ENCODE data around the gene COCH.
A peak's percentile ranks its signal among the peaks of the same experiment; 100 is the strongest.
"Not testable (repeated sequence)": the region's sequence is repeated elsewhere in the genome, so short reads cannot be mapped to it uniquely, and the experiment has no call there.

Gene COCH

DNA sequence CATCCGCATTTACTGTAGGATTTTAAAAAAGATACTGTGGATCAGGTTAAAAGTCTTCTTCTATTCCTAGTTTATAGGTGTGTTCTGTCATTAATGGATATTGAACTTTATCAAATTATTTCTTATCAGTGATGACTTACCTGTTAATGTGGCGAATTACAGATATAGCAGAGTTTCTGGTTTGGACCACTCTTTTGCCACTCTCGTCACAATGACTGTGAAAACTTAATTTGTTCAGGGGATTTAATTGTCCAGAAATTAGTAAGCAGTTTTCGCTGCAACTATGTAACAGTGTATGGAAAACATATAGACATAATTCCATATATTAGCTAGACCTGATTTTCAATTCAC is 14.9 kb downstream of the COCH start:
- no peaks in the 10 kb centered on the region for H3K9me3 Mint-ChIP-seq (ENCODE audit: low read depth)
- no peaks in the 10 kb centered on the region for H3K36me3 Mint-ChIP-seq
- H3K4me3 Mint-ChIP-seq, result no peak overlapping the region
- no peaks in the 10 kb centered on the region for H3K27me3 Mint-ChIP-seq
- no peaks in the 10 kb centered on the region for H3K4me1 Mint-ChIP-seq (ENCODE audit: low read depth)
- H3K27ac Mint-ChIP-seq, result no peak overlapping the region

DNA sequence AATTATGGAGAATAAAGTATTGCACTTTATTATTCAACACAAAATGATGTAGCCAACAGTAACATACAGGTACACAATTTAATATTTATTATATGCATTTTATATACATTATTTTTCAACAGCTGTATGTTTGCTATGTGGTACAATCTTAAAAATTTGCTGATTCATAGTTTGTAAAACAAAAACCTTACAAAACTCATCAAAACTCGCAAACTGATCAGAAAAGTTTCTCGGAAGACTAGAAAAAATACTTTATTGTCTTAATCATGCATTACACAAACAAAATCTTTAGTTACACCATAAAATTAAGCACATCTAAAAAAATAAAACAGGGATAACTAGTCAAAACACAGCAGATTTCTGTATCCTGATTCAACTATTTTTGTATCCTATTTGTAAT is 19.5 kb downstream of the COCH start:
- Mint-ChIP-seq H3K27me3 (no peaks in the 10 kb centered on the region), H3K9me3 (ENCODE audit: low read depth) (no peaks in the 10 kb centered on the region), H3K4me1 (ENCODE audit: low read depth) (peaks cover 2% of the 10 kb centered on the region), H3K36me3 (peaks cover 12% of the 10 kb centered on the region), H3K4me3 (no peak overlapping the region), H3K27ac (no peak overlapping the region)

DNA sequence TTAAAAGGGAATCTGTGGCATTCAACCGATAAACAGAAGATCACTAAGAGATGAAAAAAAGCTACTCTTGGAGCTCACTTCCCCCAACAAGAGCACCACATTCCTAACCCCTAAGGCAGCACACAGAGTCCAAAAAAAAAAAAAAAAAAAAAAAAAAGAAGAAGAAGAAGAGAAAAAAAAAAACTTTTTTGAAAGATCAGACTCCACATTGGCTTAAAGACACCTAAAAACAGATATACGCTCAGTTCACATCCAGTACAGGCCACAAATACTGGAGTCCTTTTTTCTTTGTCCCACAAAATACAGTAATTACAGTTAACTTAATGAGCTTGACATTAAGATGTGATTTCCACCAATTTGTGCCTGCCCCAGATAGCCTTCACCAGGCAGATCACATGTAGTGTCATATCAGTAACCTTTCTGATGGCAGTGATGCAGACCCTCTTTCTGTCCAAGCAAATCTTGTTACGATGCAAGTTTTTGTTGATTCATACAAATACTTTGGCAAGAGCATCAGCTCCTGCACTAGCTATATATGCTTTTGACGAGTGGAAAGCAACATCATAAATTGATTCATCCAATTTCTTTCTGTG is 20.7 kb downstream of the COCH start:
- H3K4me1 Mint-ChIP-seq (ENCODE audit: low read depth), result peaks cover 4% of the 10 kb centered on the region

GRCh38 chr14:30896435-30896834 is 22.1 kb downstream of the COCH start:
- Mint-ChIP-seq H3K27me3 (no peaks in the 10 kb centered on the region), H3K27ac (no peak overlapping the region), H3K36me3 (peaks cover 12% of the 10 kb centered on the region), H3K4me3 (no peak overlapping the region), H3K9me3 (ENCODE audit: low read depth) (no peaks in the 10 kb centered on the region), H3K4me1 (ENCODE audit: low read depth) (peaks cover 4% of the 10 kb centered on the region)

More for the DNA sequence above, 20.7 kb downstream of the COCH start:
- Mint-ChIP-seq H3K4me3 (no peak overlapping the region), H3K27ac (peak overlapping the region; percentile 46), H3K27me3 (no peaks in the 10 kb centered on the region), H3K9me3 (ENCODE audit: low read depth) (no peaks in the 10 kb centered on the region), H3K36me3 (peaks cover 12% of the 10 kb centered on the region)

DNA sequence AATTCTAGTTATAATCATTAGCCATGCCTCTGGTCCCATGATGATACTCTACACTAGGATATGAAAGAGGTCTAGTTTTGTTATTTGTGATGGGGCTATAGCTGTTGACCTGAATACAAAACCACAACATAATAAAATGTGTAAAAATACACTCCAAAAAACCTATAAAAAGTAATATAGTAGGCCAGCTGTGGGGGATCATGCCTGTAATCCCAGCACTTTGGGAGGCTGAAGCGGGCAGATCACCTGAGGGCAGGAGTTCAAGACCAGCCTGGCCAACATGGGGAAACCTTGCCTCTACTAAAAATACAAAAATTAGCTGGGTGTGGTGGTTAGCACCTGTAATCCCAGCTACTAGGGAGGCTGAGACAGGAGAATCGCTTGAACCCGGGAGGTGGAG is 22.8 kb downstream of the COCH start:
- H3K27ac Mint-ChIP-seq; H3K4me1 Mint-ChIP-seq (ENCODE audit: low read depth); H3K4me3 Mint-ChIP-seq; H3K27me3 Mint-ChIP-seq; H3K9me3 Mint-ChIP-seq (ENCODE audit: low read depth): not testable (repeated sequence)
- H3K36me3 Mint-ChIP-seq, result peaks cover 13% of the 10 kb centered on the region

- H3K4me3 Mint-ChIP-seq, result no peak overlapping the region
- H3K4me1 Mint-ChIP-seq (ENCODE audit: low read depth), result peaks cover 2% of the 10 kb centered on the region
- no peaks in the 10 kb centered on the region for H3K27me3 Mint-ChIP-seq
- H3K36me3 Mint-ChIP-seq, result peaks cover 9% of the 10 kb centered on the region
- no peaks in the 10 kb centered on the region for H3K9me3 Mint-ChIP-seq (ENCODE audit: low read depth)
- H3K27ac Mint-ChIP-seq, result no peak overlapping the region
Observed at GRCh38 chr14:30903285-30904124, 29.1 kb downstream of the COCH start.

DNA sequence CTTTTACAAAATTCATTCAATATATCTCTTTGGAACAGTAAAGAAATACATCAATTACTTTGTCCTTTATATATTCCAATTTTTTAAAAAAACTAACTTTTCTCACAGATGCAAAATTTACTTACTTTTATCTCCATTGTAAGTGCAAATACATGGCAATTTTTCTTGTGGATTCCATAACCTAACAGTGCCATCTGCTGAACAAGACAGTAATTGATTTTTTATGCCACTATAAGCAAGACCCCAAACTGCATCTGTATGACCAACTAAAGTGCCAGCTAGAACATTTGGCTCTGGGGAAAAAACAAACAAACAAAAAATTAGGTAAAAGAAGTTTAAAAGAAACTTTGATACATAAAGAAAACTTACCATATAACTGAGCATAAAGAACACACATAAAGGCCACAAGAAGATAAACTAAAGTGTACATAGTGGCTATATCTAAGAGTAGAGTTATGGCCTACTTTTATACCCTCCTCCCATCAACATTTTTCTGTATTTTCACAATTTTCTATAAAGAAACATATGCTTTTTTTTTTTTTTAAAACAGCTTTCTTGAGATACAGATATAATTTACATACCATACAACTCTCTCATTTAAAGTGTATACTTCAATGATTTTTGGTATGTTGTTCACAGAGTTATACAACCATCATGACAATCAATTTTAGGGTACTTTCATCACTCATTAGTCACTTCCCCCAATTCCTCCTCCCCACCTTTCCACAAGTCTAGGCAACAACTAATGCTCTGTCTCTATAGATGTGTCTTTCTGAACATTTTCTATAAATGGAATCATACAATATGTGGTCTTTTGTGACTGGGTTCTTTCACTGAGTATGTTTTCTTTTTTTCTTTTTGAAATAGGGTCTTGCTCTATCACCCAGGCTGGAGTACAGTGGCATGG is 32.6 kb downstream of the COCH start:
- no peak overlapping the region for H3K27ac Mint-ChIP-seq
- H3K4me1 Mint-ChIP-seq (ENCODE audit: low read depth), result no peaks in the 10 kb centered on the region
- H3K36me3 Mint-ChIP-seq, result peaks cover 7% of the 10 kb centered on the region
- H3K27me3 Mint-ChIP-seq, result no peaks in the 10 kb centered on the region
- no peak overlapping the region for H3K4me3 Mint-ChIP-seq
- no peaks in the 10 kb centered on the region for H3K9me3 Mint-ChIP-seq (ENCODE audit: low read depth)

GRCh38 chr14:30907659-30908057 is 33.3 kb downstream of the COCH start:
- H3K27ac Mint-ChIP-seq, result no peak overlapping the region
- no peak overlapping the region for H3K4me3 Mint-ChIP-seq
- H3K4me1 Mint-ChIP-seq (ENCODE audit: low read depth), result no peaks in the 10 kb centered on the region
- H3K27me3 Mint-ChIP-seq, result no peaks in the 10 kb centered on the region
- H3K36me3 Mint-ChIP-seq, result peaks cover 6% of the 10 kb centered on the region
- H3K9me3 Mint-ChIP-seq (ENCODE audit: low read depth), result no peaks in the 10 kb centered on the region

GRCh38 chr14:30908826-30909225 is 34.5 kb downstream of the COCH start:
- Mint-ChIP-seq H3K27ac (no peak overlapping the region), H3K4me1 (ENCODE audit: low read depth) (no peaks in the 10 kb centered on the region), H3K27me3 (no peaks in the 10 kb centered on the region), H3K4me3 (no peak overlapping the region), H3K9me3 (ENCODE audit: low read depth) (no peaks in the 10 kb centered on the region), H3K36me3 (peaks cover 6% of the 10 kb centered on the region)

DNA sequence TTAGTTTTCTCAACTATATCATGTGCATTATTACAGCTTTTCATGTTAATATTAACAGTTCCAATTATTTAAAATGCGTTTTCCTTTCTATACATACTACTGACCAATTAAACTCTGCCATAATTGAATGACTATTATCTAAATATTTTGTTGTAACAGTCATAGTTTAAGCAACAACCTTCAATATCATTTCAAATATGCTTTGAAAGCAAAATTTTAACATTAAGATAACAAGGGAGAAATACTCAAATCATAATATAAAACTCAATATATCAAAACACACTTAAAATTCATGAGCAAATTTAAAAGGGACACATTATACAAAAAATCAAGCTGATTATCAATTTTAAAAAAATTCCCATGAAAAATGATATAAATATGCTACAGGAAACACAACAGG is 40.5 kb downstream of the COCH start:
- H3K9me3 Mint-ChIP-seq (ENCODE audit: low read depth), result no peaks in the 10 kb centered on the region
- no peaks in the 10 kb centered on the region for H3K27me3 Mint-ChIP-seq
- H3K4me3 Mint-ChIP-seq, result no peak overlapping the region
- peaks cover 2% of the 10 kb centered on the region for H3K4me1 Mint-ChIP-seq (ENCODE audit: low read depth)
- H3K36me3 Mint-ChIP-seq, result peaks cover 4% of the 10 kb centered on the region
- H3K27ac Mint-ChIP-seq, result no peak overlapping the region

DNA sequence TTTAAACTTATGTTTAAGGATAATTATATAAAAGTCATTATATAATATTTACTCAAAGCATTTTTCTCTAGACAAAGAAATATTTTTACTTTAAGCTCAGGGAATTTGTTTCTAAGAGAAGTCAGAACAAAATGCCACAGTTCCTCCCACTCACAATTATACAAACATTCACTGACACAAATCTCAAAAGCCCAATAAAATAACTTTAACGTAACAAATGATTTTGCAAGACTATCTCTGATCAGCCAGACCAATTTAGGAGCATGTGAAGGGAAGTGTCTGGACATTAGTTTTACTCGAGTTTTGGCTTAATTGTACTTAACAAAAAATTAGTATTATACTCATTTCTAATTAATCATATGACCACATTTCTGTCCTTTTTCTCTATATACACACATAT is 41.2 kb downstream of the COCH start:
- Mint-ChIP-seq H3K27ac (no peak overlapping the region), H3K4me1 (ENCODE audit: low read depth) (peaks cover 2% of the 10 kb centered on the region), H3K9me3 (ENCODE audit: low read depth) (no peaks in the 10 kb centered on the region)

GRCh38 chr14:30921305-30921704 is 46.9 kb downstream of the COCH start:
- Mint-ChIP-seq H3K9me3 (ENCODE audit: low read depth) (no peaks in the 10 kb centered on the region), H3K36me3 (peaks cover 10% of the 10 kb centered on the region), H3K27me3 (no peaks in the 10 kb centered on the region), H3K4me1 (ENCODE audit: low read depth) (peaks cover 8% of the 10 kb centered on the region), H3K27ac (no peak overlapping the region), H3K4me3 (no peak overlapping the region)

More for the DNA sequence above, 41.2 kb downstream of the COCH start:
- H3K4me3 Mint-ChIP-seq, result no peak overlapping the region
- H3K36me3 Mint-ChIP-seq, result peaks cover 4% of the 10 kb centered on the region
- no peaks in the 10 kb centered on the region for H3K27me3 Mint-ChIP-seq

DNA sequence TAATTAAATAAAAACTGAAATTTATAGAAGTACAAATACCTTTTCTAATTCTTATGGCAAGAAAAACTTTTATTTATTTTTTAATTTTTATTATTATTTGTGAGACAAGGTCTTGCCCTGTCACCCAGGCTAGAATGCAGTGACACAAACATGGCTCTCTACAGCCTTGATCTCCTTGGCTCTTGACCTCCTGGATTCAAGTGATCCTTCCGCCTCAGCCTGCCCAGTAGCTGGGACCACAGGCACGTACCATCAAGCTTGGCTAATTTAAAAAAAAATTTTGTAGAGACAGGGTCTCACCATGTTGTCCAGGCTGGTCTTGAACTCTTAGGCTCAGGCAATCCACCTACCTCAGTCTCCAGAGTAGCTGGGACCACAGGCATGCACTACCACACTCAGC is 47.4 kb downstream of the COCH start:
- no peaks in the 10 kb centered on the region for H3K9me3 Mint-ChIP-seq (ENCODE audit: low read depth)
- no peak overlapping the region for H3K27ac Mint-ChIP-seq
- H3K36me3 Mint-ChIP-seq, result peaks cover 10% of the 10 kb centered on the region
- no peaks in the 10 kb centered on the region for H3K27me3 Mint-ChIP-seq
- H3K4me3 Mint-ChIP-seq, result no peak overlapping the region
- H3K4me1 Mint-ChIP-seq (ENCODE audit: low read depth), result peaks cover 8% of the 10 kb centered on the region

GRCh38 chr14:30925254-30925653 is 50.9 kb downstream of the COCH start:
- no peaks in the 10 kb centered on the region for H3K27me3 Mint-ChIP-seq
- H3K27ac Mint-ChIP-seq, result no peak overlapping the region
- no peak overlapping the region for H3K4me3 Mint-ChIP-seq
- H3K4me1 Mint-ChIP-seq (ENCODE audit: low read depth), result peaks cover 12% of the 10 kb centered on the region
- no peaks in the 10 kb centered on the region for H3K9me3 Mint-ChIP-seq (ENCODE audit: low read depth)
- peaks cover 6% of the 10 kb centered on the region for H3K36me3 Mint-ChIP-seq

DNA sequence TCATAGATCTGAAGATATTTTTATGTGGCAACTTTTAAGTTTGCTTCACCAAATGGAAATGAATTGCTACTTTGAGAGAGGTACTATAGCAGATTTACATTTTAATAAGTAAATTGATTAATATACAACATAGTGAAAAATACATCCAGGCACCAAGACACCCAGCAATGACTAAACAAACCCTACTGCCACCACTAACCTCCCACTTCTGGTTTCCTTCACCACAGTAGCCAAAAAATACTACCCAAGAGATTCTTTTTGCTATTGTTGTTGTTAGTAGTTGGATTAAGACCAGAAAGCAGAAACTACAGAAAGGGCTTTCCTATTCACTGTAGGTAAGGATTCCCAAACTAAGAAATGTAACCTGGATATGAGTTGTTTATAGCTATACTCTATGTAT is 54.1 kb downstream of the COCH start:
- Mint-ChIP-seq H3K4me3 (no peak overlapping the region), H3K4me1 (ENCODE audit: low read depth) (peaks cover 8% of the 10 kb centered on the region), H3K9me3 (ENCODE audit: low read depth) (no peaks in the 10 kb centered on the region), H3K27ac (no peak overlapping the region), H3K36me3 (peaks cover 3% of the 10 kb centered on the region), H3K27me3 (no peaks in the 10 kb centered on the region)
